Breast epithelium (tissue), 4 donors: Measurements from ENCODE around the gene TTLL11. TPM values are rescaled to one million over a fixed set of nuclear protein-coding genes. Genes with fewer than 3 reads are reported as not detected.

Source experiments
- DNase-seq, 2 donors: peaks; one replicate each; pipeline ENCODE4 v3.0.0-alpha.2; 2019; ENCODE audit warnings: low spot score in 2 of 2
- H3K27ac ChIP-seq, 2 donors: fragments of 200-600 bp; sonication (generic) in 1 of 2; one replicate each; pipeline ENCODE4 v1.5.1; 2016 to 2019; ENCODE audit warnings: mild to moderate bottlenecking in 1 of 2
- H3K27me3 ChIP-seq, 2 donors: fragments of 200-600 bp; sonication (generic) in 1 of 2; one replicate each; pipeline versions ENCODE4 v1.5.1 to v1.6.0; 2017 to 2019; ENCODE audit warnings: control low read depth in 1 of 2, mild to moderate bottlenecking in 1 of 2
- H3K36me3 ChIP-seq: fragments of 200-600 bp; one replicate; pipeline ENCODE4 v1.5.1; 2019
- H3K4me1 ChIP-seq, 2 donors: fragments of 200-600 bp; sonication (generic); one replicate each; pipeline ENCODE4 v1.5.1; 2016 to 2019; ENCODE audit warnings: control low read depth in 1 of 2
- H3K4me3 ChIP-seq, 3 donors: fragments of 200-600 bp; sonication (generic); 1 replicate in 2 of 3; 2 replicates in 1 of 3; pipeline ENCODE4 v1.5.1; 2016 to 2019; ENCODE audit warnings: mild to moderate bottlenecking in 3 of 3, moderate library complexity in 2 of 3
- H3K9me3 ChIP-seq, 2 donors: fragments of 200-600 bp; sonication (generic) in 1 of 2; one replicate each; pipeline ENCODE4 v1.5.1; 2016 to 2019; ENCODE audit warnings: control low read depth in 1 of 2
- CTCF ChIP-seq, 3 donors: fragments of 450-650 bp; IDR thresholded peaks; one replicate each; pipeline ENCODE4 v1.5.1; 2016 to 2017; ENCODE audit warnings: antibody characterized with exemption in 3 of 3, mild to moderate bottlenecking in 3 of 3, moderate library complexity in 3 of 3
- POLR2A ChIP-seq: fragments of 450-650 bp; IDR thresholded peaks from one replicate; pipeline ENCODE4 v1.6.1; 2016; ENCODE audit warnings: antibody characterized with exemption, mild to moderate bottlenecking, moderate library complexity
- POLR2AphosphoS5 ChIP-seq, 3 donors: sonication (generic); formaldehyde crosslinking; IDR thresholded peaks; one replicate each; pipeline ENCODE4 v1.6.1; 2017; ENCODE audit warnings: antibody characterized with exemption in 3 of 3
- intact Hi-C: fragments of 100-400 bp; cut with DNase I; formaldehyde crosslinking; loops from one replicate; pipeline ENCODE4 v1.15.1; 2023; ENCODE audit warnings: low total_unique reads
- total RNA-seq, 3 donors: library from RNA; depleted of rRNA; stranded (reverse); fragments of >200 nt; gene quantifications; one replicate each; pipeline ENCODE4 v1.1.0, GENCODE V29; 2016

TTLL11 gene
- total RNA-seq, 3 donors from 2014 or later = 9.0 to 12.1 (median 10.0) TPM

GRCh38 chr9:121883281-121884056 lies 209.6 kb downstream of the TTLL11 start:
- Histone ChIP-seq H3K27ac (no peak overlapping the region), H3K27me3 (no peaks in the 10 kb centered on the region), H3K36me3 (no peaks in the 10 kb centered on the region), H3K9me3 (no peaks in the 10 kb centered on the region), H3K4me1 (no peaks in the 10 kb centered on the region), H3K4me3 (no peak overlapping the region)
- no peak for DNase-seq
- intact Hi-C loops = no loop called here
- no peak for TF ChIP-seq POLR2AphosphoS5 (IDR thresholded peaks at IDR 0.05)
- no peak for TF ChIP-seq POLR2A
- TF ChIP-seq CTCF (IDR thresholded peaks at IDR 0.05) = no peak

GRCh38 chr9:121881920-121882500 lies 211.1 kb downstream of the TTLL11 start:
- TF ChIP-seq CTCF (IDR thresholded peaks at IDR 0.05) (no peak), POLR2AphosphoS5 (IDR thresholded peaks at IDR 0.05) (no peak), POLR2A (no peak)
- H3K27ac ChIP-seq = no peak overlapping the region

GRCh38 chr9:121880343-121880898 lies 212.7 kb downstream of the TTLL11 start:
- intact Hi-C loops = no loop called here

More at GRCh38 chr9:121881920-121882500, 211.1 kb downstream of the TTLL11 start:
- no peaks in the 10 kb centered on the region for H3K36me3 ChIP-seq
- intact Hi-C loops = no loop called here
- no peaks in the 10 kb centered on the region for H3K27me3 ChIP-seq
- H3K4me3 ChIP-seq = no peak overlapping the region
- no peak for DNase-seq
- no peaks in the 10 kb centered on the region for H3K9me3 ChIP-seq
- no peaks in the 10 kb centered on the region for H3K4me1 ChIP-seq

GRCh38 chr9:121878271-121878822 lies 214.8 kb downstream of the TTLL11 start:
- Histone ChIP-seq H3K4me1 (no peaks in the 10 kb centered on the region), H3K9me3 (no peaks in the 10 kb centered on the region), H3K4me3 (no peak overlapping the region), H3K27ac (no peak overlapping the region), H3K36me3 (no peaks in the 10 kb centered on the region), H3K27me3 (no peaks in the 10 kb centered on the region)
- TF ChIP-seq POLR2A = no peak
- no peak for TF ChIP-seq CTCF (IDR thresholded peaks at IDR 0.05)
- TF ChIP-seq POLR2AphosphoS5 (IDR thresholded peaks at IDR 0.05) = no peak
- intact Hi-C loops = no loop called here
- DNase-seq = no peak

More at GRCh38 chr9:121880343-121880898, 212.7 kb downstream of the TTLL11 start:
- no peaks in the 10 kb centered on the region for H3K4me1 ChIP-seq
- H3K4me3 ChIP-seq = no peak overlapping the region
- no peak overlapping the region for H3K27ac ChIP-seq
- no peaks in the 10 kb centered on the region for H3K27me3 ChIP-seq
- no peak for TF ChIP-seq POLR2A
- TF ChIP-seq CTCF (IDR thresholded peaks at IDR 0.05) = no peak
- no peak for TF ChIP-seq POLR2AphosphoS5 (IDR thresholded peaks at IDR 0.05)
- H3K36me3 ChIP-seq = no peaks in the 10 kb centered on the region
- no peaks in the 10 kb centered on the region for H3K9me3 ChIP-seq
- no peak for DNase-seq
